Mucosa of rectum (tissue), 2 donors: ENCODE data around the gene OR2A42.
"Not testable (repeated sequence)": the region's sequence is repeated elsewhere in the genome, so short reads cannot be mapped to it uniquely, and the experiment has no call there.

Source experiments
- H3K27ac ChIP-seq, 2 donors: one replicate each; pipeline ENCODE4 v1.7.0; 2013; ENCODE audit warnings: inconsistent platforms in 2 of 2, low read depth in 2 of 2, low read length in 2 of 2
- H3K27me3 ChIP-seq, 2 donors: one replicate each; pipeline ENCODE4 v1.7.0; 2013; ENCODE audit warnings: low read length in 2 of 2; ENCODE audit not compliant: control insufficient read depth in 2 of 2, insufficient read depth in 2 of 2
- H3K36me3 ChIP-seq, 2 donors: one replicate each; pipeline ENCODE4 v1.7.0; 2013; ENCODE audit warnings: low read length in 2 of 2; ENCODE audit not compliant: control insufficient read depth in 2 of 2, insufficient read depth in 2 of 2
- H3K4me1 ChIP-seq, 2 donors: one replicate each; pipeline ENCODE4 v1.7.0; 2013; ENCODE audit warnings: low read length in 2 of 2, mild to moderate bottlenecking in 1 of 2; ENCODE audit not compliant: control insufficient read depth in 2 of 2, insufficient read depth in 2 of 2
- H3K4me3 ChIP-seq, 2 donors: one replicate each; pipeline ENCODE4 v1.7.0; 2013; ENCODE audit warnings: low read length in 2 of 2
- H3K9ac ChIP-seq, 2 donors: one replicate each; pipeline ENCODE4 v1.7.0; 2013; ENCODE audit warnings: low read length in 2 of 2, low read depth in 1 of 2, mild to moderate bottlenecking in 1 of 2
- H3K9me3 ChIP-seq, 2 donors: one replicate each; pipeline ENCODE4 v1.7.0; 2013; ENCODE audit warnings: low read length in 2 of 2; ENCODE audit not compliant: control insufficient read depth in 2 of 2
- donor health status: healthy.
- donor health status: Normal muscosa, but diverticular disease.

The OR2A42 gene

DNA sequence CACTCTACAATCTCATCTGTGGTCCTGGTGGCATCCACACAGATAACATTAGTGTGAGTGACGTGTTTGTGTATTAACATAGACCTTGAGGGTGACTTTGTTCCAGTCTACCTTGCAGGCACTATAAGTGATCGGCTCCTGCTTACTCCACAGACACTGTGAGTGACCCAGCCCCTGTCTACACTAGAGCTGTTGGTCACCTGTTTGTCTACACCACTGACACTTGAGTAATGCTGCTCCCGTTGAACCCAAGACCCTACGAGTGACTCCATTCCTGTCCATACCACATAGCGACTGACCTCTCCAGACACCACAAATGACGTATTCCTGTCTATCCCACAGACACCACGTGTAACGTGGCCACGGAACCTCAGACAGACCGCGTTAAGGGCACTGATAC, 45.6 kb downstream of the OR2A42 start:
- not testable (repeated sequence) for H3K27me3 ChIP-seq, H3K9me3 ChIP-seq, H3K4me1 ChIP-seq, H3K4me3 ChIP-seq, H3K27ac ChIP-seq, H3K9ac ChIP-seq, H3K36me3 ChIP-seq

DNA sequence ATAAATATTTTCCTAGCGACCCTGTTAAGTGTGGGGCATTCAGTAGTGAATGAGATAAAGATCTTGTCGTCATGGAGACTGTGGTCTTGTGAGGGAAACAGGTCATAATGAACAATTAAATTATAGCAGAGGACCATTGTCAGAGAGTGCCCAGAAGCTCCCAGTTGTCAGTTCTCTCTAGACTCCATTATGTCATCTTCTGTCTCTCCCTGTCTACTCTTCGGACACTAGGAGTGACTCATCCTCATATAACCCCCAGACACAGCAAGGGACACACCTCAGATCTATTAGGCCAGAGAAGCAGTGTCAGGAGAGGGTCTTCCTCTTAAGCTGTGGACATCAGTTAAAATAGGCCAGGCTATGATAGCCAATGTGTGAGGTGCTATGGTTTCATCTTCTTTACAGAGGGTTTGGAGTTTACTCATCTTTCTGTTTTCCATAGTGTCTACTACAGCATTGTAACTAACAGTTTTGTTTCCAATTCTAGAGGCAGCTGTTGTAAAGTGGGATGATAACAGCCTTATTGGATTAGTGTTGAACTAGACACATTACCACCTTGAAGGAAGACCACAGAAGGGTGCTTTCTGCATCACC, 50.7 kb downstream of the OR2A42 start:
- not testable (repeated sequence) for H3K4me3 ChIP-seq, H3K36me3 ChIP-seq, H3K27me3 ChIP-seq, H3K4me1 ChIP-seq, H3K9me3 ChIP-seq, H3K27ac ChIP-seq, H3K9ac ChIP-seq

DNA sequence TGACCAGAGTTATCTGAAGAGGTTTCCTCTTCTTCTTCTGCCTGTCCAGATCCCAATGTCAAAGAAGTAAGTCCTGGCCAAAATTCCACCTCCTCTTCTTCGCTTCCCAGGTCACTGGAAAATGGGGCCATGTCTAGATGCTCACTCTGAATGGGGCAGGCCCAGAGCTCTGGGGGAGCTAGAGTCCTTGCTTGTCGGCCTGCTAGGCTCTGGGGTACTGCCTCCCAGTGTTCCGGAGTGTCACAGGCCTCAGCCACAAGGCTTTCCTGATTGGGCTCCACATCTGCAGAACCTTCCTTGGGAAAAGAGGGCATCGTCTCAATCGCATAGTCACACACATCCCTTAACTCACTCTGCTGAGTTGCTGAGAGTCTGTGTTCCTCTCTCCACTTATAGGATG, 51.6 kb downstream of the OR2A42 start:
- not testable (repeated sequence) for H3K27ac ChIP-seq, H3K27me3 ChIP-seq, H3K4me1 ChIP-seq, H3K36me3 ChIP-seq, H3K4me3 ChIP-seq, H3K9ac ChIP-seq, H3K9me3 ChIP-seq

DNA sequence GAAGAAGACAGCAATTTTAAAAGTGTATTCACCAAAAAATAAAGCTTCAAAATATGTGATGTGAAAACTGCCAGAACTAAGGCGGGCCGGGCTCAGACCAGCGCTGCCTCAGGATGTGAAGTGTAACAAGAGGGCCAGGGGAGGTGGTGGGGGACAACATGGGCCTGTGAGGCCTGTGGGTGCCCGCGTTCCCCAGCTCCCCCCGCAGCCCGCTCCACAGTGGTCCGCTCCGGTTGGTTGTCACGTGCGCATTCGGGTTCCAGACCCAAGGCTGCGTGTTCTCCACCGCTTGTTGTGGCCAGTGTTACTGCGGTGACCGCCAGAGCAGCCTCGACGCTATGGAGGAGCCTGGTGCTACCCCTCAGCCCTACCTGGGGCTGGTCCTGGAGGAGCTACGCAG, 56.2 kb downstream of the OR2A42 start, which contains the start of gene CTAGE4:
Gene CTAGE4, plus strand, starts transcription at position 301 of the 400 bp plus-strand sequence. Its CDS starts 38 bp downstream, at position 339.
- not testable (repeated sequence) for H3K27ac ChIP-seq, H3K9ac ChIP-seq, H3K36me3 ChIP-seq, H3K4me3 ChIP-seq, H3K4me1 ChIP-seq, H3K27me3 ChIP-seq, H3K9me3 ChIP-seq

DNA sequence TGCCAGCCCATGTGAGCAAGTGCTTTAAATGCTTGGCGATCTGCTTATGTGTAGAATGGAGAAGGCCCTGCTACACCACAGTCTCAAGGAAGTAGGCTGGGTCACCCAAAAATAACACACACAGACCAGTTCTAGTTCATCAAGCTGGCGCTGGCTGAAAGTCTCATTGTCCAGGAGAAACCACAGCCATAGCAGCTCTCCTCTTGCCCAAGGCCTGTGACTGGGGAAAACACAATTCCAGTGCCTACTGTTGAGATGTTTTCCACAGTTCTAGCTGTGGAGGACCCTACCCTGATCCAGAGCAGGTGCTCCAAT, 60.3 kb downstream of the OR2A42 start:
- H3K4me3 ChIP-seq, H3K36me3 ChIP-seq, H3K27me3 ChIP-seq, H3K9me3 ChIP-seq, H3K9ac ChIP-seq, H3K4me1 ChIP-seq, H3K27ac ChIP-seq: not testable (repeated sequence)

DNA sequence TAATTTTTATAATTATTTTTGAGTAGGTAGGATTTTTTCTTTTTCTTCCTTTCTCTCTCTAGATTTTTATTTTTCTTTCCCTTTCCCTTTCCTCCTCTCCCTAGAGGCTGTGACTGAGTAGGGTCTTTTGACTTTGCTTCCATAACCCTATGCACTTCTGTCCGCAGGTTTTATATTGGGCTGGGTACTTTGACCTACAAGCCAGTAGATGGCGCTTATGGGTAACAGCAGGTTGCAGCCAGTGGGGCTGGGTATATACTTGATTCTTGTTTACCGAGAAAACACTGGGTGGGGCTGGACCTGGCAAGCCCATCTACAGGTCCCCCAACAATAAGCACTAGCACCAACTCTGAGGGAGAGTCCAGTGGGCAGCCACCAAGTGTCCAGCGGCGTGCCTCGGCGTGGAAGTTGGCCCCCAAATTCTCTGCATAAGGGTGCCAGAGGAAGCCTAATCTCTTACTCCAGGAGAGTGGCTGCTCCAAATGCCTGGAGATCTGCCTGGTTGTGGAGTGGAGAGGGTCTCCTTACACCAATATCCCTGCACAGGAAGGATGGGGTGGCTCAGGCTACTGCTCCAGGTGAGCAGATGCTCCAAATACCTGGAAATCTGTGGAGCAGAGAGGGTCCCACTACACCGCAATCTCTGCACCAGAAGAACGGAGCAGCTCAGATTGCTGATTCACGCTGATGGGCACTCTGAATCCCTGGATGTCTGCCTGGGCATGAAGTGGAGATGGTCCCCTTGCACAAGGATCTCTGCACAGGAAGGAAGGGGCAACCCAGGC, 60.8 kb downstream of the OR2A42 start:
- H3K9me3 ChIP-seq, H3K4me3 ChIP-seq, H3K9ac ChIP-seq, H3K4me1 ChIP-seq, H3K27me3 ChIP-seq, H3K27ac ChIP-seq, H3K36me3 ChIP-seq: not testable (repeated sequence)
